IMR-90 (cell line): ENCODE measurements around the gene PITX1.

Experiments used
- BHLHE40 ChIP-seq: fragments of 150-350 bp; IDR thresholded peaks from 2 replicates; pipeline ENCODE4 v1.6.1; 2016; ENCODE audit warnings: mild to moderate bottlenecking, low read depth, low read length
- CEBPB ChIP-seq: IDR thresholded peaks from 2 replicates; pipeline ENCODE4 v1.6.1; 2012; ENCODE audit warnings: low read depth, low read length, improper control_type of control experiment
- CHD1 ChIP-seq: IDR thresholded peaks from 2 replicates; pipeline ENCODE4 v1.6.1; 2012; ENCODE audit warnings: low read depth, low read length, improper control_type of control experiment
- MAZ ChIP-seq: IDR thresholded peaks from 2 replicates; pipeline ENCODE4 v1.6.1; 2012; ENCODE audit warnings: low read depth, mild to moderate bottlenecking, low read length, improper control_type of control experiment, moderate library complexity, borderline replicate concordance
- MXI1 ChIP-seq: IDR thresholded peaks from 2 replicates; pipeline ENCODE4 v1.6.1; 2012; ENCODE audit warnings: low read depth, mild to moderate bottlenecking, low read length, moderate library complexity, borderline replicate concordance
- NFE2L2 ChIP-seq: fragments of 150-350 bp; IDR thresholded peaks from 2 replicates; pipeline ENCODE4 v1.6.1; 2016; ENCODE audit warnings: low read depth, mild to moderate bottlenecking, low read length
- POLR2A ChIP-seq: IDR thresholded peaks from 2 replicates; pipeline ENCODE4 v1.6.1; 2012; ENCODE audit warnings: mild to moderate bottlenecking, low read depth, low read length
- RAD21 ChIP-seq: IDR thresholded peaks from 2 replicates; pipeline ENCODE4 v1.6.1; 2012; ENCODE audit warnings: low read length, improper control_type of control experiment
- RCOR1 ChIP-seq: IDR thresholded peaks from 2 replicates; pipeline ENCODE4 v1.6.1; 2012; ENCODE audit warnings: mild to moderate bottlenecking, low read length, improper control_type of control experiment; ENCODE audit not compliant: insufficient replicate concordance
- TF ChIP-seq, protein P1 (sequence below): conservative IDR thresholded peaks from 2 replicates; pipeline ENCODE4 v1.5.1; 2012; ENCODE audit warnings: mild to moderate bottlenecking, low read depth, low read length, improper control_type of control experiment
- TF ChIP-seq, protein P2 (sequence below): fragments of 150-350 bp; IDR thresholded peaks from 2 replicates; pipeline ENCODE4 v1.6.1; 2017; ENCODE audit warnings: mild to moderate bottlenecking, antibody characterized with exemption, low read length, low read depth
- TF ChIP-seq, protein P3 (sequence below): fragments of 150-350 bp; IDR thresholded peaks from 2 replicates; pipeline ENCODE4 v1.6.1; 2016; ENCODE audit warnings: low read depth, mild to moderate bottlenecking, low read length, moderate library complexity, borderline replicate concordance

DNA sequence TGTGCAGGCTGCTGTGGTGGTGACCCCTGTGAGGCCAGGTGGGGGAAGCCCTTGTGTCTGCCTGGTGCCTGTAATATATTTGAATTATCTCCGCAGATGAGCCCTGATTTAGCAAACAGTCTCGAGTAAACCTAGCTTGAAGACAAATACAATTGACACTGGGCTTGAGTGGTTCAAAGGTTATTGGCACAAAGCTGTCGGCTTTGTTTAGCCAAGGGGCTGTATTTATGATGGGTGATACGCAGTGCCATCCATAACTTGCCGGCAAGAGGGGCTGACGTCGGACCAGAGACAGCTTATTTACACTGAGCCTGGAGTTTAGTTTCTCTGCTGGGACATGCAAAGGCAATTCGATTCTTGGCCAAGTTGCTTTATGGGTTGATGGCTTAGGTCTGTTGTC lies 20.0 kb upstream of the PITX1 start:
- no peak for TF ChIP-seq POLR2A
- TF ChIP-seq, protein P1, sequence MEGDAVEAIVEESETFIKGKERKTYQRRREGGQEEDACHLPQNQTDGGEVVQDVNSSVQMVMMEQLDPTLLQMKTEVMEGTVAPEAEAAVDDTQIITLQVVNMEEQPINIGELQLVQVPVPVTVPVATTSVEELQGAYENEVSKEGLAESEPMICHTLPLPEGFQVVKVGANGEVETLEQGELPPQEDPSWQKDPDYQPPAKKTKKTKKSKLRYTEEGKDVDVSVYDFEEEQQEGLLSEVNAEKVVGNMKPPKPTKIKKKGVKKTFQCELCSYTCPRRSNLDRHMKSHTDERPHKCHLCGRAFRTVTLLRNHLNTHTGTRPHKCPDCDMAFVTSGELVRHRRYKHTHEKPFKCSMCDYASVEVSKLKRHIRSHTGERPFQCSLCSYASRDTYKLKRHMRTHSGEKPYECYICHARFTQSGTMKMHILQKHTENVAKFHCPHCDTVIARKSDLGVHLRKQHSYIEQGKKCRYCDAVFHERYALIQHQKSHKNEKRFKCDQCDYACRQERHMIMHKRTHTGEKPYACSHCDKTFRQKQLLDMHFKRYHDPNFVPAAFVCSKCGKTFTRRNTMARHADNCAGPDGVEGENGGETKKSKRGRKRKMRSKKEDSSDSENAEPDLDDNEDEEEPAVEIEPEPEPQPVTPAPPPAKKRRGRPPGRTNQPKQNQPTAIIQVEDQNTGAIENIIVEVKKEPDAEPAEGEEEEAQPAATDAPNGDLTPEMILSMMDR, result no peak
- TF ChIP-seq BHLHE40, result no peak
- no peak for TF ChIP-seq CHD1
- no peak for TF ChIP-seq CEBPB
- no peak for TF ChIP-seq RAD21
- no peak for TF ChIP-seq NFE2L2
- TF ChIP-seq, protein P2, sequence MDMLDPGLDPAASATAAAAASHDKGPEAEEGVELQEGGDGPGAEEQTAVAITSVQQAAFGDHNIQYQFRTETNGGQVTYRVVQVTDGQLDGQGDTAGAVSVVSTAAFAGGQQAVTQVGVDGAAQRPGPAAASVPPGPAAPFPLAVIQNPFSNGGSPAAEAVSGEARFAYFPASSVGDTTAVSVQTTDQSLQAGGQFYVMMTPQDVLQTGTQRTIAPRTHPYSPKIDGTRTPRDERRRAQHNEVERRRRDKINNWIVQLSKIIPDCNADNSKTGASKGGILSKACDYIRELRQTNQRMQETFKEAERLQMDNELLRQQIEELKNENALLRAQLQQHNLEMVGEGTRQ, result no peak
- TF ChIP-seq RCOR1, result no peak
- TF ChIP-seq MXI1, result no peak
- TF ChIP-seq, protein P3, sequence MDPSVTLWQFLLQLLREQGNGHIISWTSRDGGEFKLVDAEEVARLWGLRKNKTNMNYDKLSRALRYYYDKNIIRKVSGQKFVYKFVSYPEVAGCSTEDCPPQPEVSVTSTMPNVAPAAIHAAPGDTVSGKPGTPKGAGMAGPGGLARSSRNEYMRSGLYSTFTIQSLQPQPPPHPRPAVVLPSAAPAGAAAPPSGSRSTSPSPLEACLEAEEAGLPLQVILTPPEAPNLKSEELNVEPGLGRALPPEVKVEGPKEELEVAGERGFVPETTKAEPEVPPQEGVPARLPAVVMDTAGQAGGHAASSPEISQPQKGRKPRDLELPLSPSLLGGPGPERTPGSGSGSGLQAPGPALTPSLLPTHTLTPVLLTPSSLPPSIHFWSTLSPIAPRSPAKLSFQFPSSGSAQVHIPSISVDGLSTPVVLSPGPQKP, result no peak
- TF ChIP-seq MAZ, result no peak
